HS-27A (cell line): ENCODE data around the gene UBE2F.
"Not testable (repeated sequence)": the region's sequence is repeated elsewhere in the genome, so short reads cannot be mapped to it uniquely, and the experiment has no call there.

ENCODE experiments used
- DNase-seq: peaks from one replicate; pipeline ENCODE4 v3.0.0-alpha.2; 2012; ENCODE audit warnings: low read depth, missing footprints

Gene UBE2F

DNA sequence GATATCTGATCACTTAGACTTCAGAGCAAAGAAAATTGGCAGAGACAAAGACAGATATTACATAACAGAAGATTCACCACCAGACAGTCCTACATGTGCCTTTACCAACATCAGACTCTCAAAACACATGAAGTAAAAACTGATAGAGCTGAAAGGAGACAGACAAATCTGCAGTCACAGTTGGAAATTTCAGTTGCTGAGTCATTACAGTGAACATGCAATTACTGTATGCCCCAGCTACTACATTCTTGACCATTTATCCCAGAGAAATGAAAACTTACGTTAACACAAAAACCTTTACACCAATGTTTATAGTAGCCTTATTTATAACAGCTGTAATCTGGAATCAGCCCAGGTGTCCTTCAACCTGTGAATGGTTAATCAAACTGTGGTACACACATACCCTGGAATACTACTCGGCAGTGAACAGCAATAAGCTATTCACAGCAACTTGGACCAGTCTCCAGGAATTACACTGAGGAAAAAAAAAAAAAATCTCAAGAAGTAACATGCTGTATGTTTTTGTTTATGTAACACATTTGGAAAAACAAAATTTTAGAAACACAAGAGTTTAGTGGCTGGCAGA is 86.5 kb downstream of the UBE2F start:
- DNase-seq = no peak

DNA sequence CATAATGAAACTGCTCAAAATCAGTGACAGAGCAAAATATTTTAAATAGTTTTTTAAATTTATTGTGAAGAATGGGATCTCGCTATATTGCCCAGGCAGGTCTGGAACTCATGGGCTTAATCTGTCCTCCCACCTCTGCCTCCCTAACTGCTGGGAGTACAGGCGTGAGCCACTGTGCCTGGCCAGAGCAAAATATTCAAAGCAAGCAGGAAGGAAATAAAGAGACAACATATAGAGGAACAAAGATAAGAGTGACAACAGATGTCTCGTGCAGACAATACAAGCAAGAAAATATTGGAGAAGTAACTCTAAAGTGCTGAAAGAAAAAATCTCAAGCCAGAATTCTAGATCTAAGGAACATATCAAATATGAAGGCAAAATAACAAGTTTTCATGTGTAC is 89.0 kb downstream of the UBE2F start:
- no peak for DNase-seq

GRCh38 chr2:238057696-238058575 is 91.1 kb downstream of the UBE2F start:
- not testable (repeated sequence) for DNase-seq

GRCh38 chr2:238059505-238059904 is 92.7 kb downstream of the UBE2F start:
- DNase-seq = no peak

DNA sequence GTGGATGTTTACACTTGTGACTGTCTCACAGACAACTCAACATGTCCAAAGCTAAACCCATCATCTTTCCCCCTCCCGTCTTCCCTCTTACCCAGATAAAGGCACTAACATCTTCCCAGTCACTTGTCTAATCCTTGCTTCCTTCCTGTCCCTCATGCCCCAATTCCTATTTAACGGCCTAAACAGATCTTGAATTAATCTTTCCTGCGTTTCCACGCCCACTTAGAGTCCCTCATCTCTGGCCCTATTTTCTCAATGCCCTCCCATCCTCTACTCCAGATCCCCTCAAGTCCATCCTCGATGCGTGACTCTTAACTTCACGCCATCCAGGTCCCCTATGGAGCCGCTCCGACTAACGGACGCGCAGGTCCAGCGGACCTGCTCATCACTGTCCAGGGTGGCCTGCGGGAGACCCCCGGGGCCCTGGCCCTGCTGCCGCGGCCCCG is 93.3 kb downstream of the UBE2F start:
- no peak for DNase-seq

GRCh38 chr2:238060542-238061314 is 93.9 kb downstream of the UBE2F start, which contains the start of gene SCLY:
TSS of gene SCLY (plus strand) at chr2:238061001. CDS start at chr2:238061055, 54 bp downstream.
- peak; percentile 50 for DNase-seq

- DNase-seq = no peak
Observed at GRCh38 chr2:238061315-238062202, 94.7 kb downstream of the UBE2F start.

DNA sequence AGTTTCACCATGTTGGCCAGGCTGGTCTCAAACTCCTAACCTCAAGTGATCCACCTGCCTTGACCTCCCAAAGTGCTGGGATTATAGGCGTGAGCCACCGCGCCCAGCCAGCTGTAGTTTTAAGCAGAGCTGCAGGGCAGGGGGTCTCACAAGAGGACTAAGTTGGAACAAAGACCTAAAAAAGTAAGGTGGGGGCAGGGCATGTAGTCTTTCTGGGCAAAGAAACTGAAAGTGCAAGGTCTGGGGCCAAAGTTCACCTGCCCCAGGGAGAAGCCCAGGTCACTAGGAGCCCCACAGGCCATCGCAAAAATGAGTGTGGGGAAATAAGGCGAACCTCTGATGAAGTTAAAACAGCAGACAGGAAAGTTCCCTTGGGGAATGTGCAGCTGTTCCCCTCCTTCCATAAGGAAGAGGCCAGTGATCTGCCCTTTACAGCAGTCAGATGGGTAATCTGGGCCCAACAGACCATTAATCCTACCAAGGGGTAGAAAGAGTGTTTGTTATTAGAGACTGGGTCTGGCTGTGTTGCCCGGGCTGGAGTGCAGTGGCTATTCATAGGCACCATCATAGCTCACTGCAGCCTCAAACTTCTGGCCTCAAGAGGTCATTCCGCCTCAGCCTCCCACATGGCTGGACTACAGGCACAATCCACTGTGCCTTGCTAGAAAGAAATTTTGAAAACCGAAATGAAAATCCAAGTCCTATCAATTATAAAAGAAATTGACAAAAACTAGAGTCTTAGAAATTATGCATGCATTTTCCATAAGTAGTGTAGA is 96.8 kb downstream of the UBE2F start:
- no peak for DNase-seq

- DNase-seq = no peak
Observed at GRCh38 chr2:238064376-238064775, 97.6 kb downstream of the UBE2F start.

DNA sequence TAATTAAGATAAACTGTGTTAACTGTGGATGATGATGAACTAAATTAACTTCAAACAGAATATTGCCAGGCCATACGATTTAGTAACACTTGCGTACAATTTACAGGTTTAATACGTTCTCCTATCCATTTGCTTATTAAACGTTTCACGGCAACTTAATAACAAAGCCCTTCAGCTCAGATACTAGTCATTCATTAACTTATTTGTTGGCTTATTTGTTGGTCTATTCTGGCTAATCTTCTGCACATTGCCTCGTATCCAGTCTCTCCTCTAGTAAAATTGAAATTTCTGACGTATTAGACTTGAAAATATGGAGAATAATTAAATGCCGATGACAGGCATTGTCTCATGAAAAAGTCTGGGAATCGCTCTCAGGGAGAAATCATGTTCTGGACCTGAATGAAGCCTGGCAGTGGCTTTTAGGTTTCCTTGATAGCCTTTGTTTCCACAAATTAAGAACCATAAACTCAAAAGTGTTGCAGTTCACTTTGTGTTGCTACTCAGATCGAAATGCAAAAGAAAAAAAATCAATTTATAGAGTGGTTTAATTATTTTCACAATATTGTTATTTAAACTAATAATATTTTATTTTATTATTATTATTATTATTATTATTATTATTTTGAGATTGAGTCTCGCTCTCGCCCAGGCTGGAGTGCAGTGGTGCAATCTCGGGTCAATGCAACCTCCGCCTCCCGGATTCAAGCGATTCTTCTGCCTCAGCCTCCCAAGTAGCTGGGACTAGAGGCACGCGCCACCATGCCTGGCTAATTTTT is 98.4 kb downstream of the UBE2F start:
- DNase-seq = no peak

DNA sequence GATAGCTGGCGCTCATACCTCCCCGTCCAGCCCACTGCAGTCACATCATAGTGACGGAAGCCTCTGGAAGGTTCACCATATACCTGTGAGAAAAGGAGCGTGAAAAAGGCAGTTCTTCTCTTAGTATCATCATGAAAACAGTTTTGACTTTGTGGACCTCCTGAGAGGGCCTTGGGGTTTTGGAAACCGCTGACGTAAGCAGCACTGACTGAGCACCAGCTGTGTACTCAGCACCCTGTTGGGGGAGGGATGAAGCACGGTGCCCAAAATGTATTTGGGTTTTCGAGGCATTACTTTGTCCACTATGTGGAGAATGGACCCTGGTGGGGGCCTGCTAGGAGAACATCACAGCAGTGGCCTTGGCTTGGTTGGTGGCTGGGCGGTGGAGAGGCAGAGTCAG is 99.4 kb downstream of the UBE2F start:
- DNase-seq = no peak

- not testable (repeated sequence) for DNase-seq
Observed at GRCh38 chr2:238066718-238067117, 99.9 kb downstream of the UBE2F start.

- DNase-seq = no peak
Observed at GRCh38 chr2:238067939-238068338, 101.1 kb downstream of the UBE2F start.

GRCh38 chr2:238069021-238069709 is 102.4 kb downstream of the UBE2F start:
- no peak for DNase-seq

DNA sequence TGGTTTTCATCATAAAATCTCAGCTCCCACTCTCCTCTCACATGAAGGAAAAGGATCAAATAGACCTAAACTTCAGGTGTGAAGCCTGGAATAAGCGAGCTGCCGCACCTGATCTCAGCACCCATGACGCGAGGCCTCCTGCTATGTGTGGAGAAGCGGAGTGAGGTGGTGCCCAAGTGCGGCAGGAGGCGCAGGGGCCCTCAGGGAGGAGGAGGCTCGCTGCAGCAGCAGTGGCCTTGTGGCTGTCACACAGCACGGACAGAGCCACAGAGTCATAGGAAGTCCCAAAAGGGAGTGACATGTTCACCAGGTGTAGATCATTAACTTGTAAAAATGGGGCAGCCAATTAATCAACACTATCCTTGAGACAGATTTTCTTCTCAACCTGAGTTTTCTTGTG is 103.1 kb downstream of the UBE2F start:
- no peak for DNase-seq

DNA sequence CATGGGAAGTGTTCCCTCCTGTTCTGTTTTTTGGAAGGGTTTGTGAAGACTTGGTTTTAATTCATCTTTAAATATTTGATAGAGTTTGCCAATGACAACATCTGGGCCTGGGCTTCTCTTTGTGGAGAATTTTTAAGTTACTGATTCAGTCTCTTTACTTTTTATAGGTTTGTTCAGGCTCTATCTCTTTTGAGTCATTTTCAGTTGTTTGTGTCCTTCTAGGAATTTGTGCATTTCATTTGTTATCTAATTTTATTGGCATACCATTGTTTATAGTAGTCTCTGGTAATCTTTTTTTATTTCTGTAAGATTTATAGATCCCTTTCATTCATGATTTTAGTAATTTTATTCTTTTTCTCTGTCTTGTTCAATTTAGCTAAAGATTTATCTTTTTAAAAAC is 108.6 kb downstream of the UBE2F start:
- no peak for DNase-seq

DNA sequence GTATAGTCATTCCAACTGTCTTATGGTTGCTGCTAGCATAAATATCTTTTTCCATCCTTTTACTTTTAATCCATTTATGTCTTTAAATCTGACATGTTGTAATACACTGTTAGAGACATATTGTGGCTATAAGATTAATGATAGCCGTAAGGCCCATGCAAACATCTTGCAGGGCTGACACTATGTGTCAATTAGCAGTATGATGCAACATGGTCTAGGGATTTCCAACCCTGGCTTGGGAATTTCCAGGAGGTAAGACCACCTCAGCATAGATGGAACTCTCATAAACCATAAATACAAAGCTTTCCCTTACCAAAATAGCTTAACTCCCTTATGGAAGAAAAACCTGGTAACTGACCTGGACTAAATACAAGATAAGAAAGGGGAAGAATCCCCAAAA is 110.5 kb downstream of the UBE2F start:
- DNase-seq = no peak

GRCh38 chr2:238079874-238080327 is 113.1 kb downstream of the UBE2F start:
- DNase-seq = no peak

GRCh38 chr2:238080518-238080917 is 113.7 kb downstream of the UBE2F start:
- no peak for DNase-seq
